GM12874 (cell line): ENCODE data around the gene TBC1D1.

Source experiments
- CTCF ChIP-seq: IDR thresholded peaks from 2 replicates; pipeline ENCODE4 v1.5.1; 2011; ENCODE audit warnings: low read depth, mild to moderate bottlenecking, control low read depth, low read length, moderate library complexity; ENCODE audit not compliant: insufficient read depth

Gene TBC1D1

GRCh38 chr4:38011511-38012162, 120.8 kb downstream of the TBC1D1 start:
- no peak for TF ChIP-seq CTCF

GRCh38 chr4:38013461-38014366, 122.8 kb downstream of the TBC1D1 start:
- TF ChIP-seq CTCF: no peak

- no peak for TF ChIP-seq CTCF
Observed at GRCh38 chr4:38014421-38014852, 123.6 kb downstream of the TBC1D1 start.

- TF ChIP-seq CTCF: no peak
Observed at GRCh38 chr4:38015886-38016515, 125.1 kb downstream of the TBC1D1 start.

GRCh38 chr4:38016698-38017097, 125.8 kb downstream of the TBC1D1 start:
- TF ChIP-seq CTCF: no peak

- TF ChIP-seq CTCF: no peak
Observed at GRCh38 chr4:38017609-38018008, 126.7 kb downstream of the TBC1D1 start.

GRCh38 chr4:38020386-38020785, 129.5 kb downstream of the TBC1D1 start:
- TF ChIP-seq CTCF: no peak
